Muscle layer of colon (tissue), 2 donors: ENCODE data around the gene NKPD1.

Source experiments
- H3K27ac ChIP-seq: one replicate; pipeline ENCODE4 v1.7.0; 2013; ENCODE audit warnings: low read depth, mild to moderate bottlenecking, low read length, moderate library complexity
- H3K27me3 ChIP-seq, 2 donors: one replicate each; pipeline ENCODE4 v1.7.0; 2013; ENCODE audit warnings: low read length in 2 of 2, mild to moderate bottlenecking in 2 of 2; ENCODE audit not compliant: insufficient read depth in 2 of 2, control insufficient read depth in 1 of 2
- H3K36me3 ChIP-seq: one replicate; pipeline ENCODE4 v1.7.0; 2013; ENCODE audit warnings: mild to moderate bottlenecking, low read length; ENCODE audit not compliant: insufficient read depth
- H3K4me1 ChIP-seq: one replicate; pipeline ENCODE4 v1.7.0; 2013; ENCODE audit warnings: mild to moderate bottlenecking, low read length; ENCODE audit not compliant: insufficient read depth
- H3K4me3 ChIP-seq, 2 donors: one replicate each; pipeline ENCODE4 v1.7.0; 2013; ENCODE audit warnings: low read length in 2 of 2, low read depth in 1 of 2, mild to moderate bottlenecking in 1 of 2, moderate library complexity in 1 of 2
- H3K9ac ChIP-seq: one replicate; pipeline ENCODE4 v1.7.0; 2013; ENCODE audit warnings: low read length
- H3K9me3 ChIP-seq: one replicate; pipeline ENCODE4 v1.7.0; 2013; ENCODE audit warnings: mild to moderate bottlenecking, low read length
- donor health status: abdominal sarcoma.
- donor health status: Adenocarcinoma of cecum.

NKPD1 gene

DNA sequence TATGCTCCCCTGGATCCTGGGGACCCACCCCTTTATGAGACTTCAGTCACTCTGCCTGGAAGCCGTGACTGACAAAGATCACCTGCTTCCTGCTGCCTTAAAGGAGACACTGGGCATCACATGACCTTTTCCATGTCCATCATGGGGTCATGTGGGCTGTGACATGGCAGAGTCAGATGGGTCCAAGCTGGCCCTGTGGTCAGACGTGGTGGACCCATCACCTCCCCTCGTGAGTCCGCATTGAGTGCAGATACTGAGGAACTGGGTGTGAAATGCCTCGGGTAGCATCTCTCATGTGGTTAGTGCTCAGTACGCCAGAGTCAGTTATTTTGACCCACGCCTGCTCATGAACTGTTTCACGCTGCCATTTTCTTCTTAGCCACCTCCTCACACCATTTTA, 27.1 kb downstream of the NKPD1 start:
- no peak overlapping the region for H3K9ac ChIP-seq
- H3K4me3 ChIP-seq, result no peak overlapping the region
- no peak overlapping the region for H3K27ac ChIP-seq
- H3K27me3 ChIP-seq, result no peaks in the 10 kb centered on the region
- no peaks in the 10 kb centered on the region for H3K9me3 ChIP-seq
- H3K36me3 ChIP-seq, result no peaks in the 10 kb centered on the region
- peaks cover 16% of the 10 kb centered on the region for H3K4me1 ChIP-seq

- Histone ChIP-seq H3K27me3 (no peaks in the 10 kb centered on the region), H3K27ac (no peak overlapping the region), H3K4me3 (no peak overlapping the region), H3K9ac (no peak overlapping the region), H3K4me1 (peaks cover 2% of the 10 kb centered on the region), H3K36me3 (no peaks in the 10 kb centered on the region), H3K9me3 (no peaks in the 10 kb centered on the region)
These were observed 29.7 kb downstream of the NKPD1 start for GRCh38 chr19:45130888-45131615.

- Histone ChIP-seq H3K9me3 (no peaks in the 10 kb centered on the region), H3K9ac (no peak overlapping the region), H3K27ac (no peak overlapping the region), H3K4me1 (no peaks in the 10 kb centered on the region), H3K4me3 (no peak overlapping the region), H3K27me3 (no peaks in the 10 kb centered on the region), H3K36me3 (no peaks in the 10 kb centered on the region)
These were observed 30.5 kb downstream of the NKPD1 start for GRCh38 chr19:45130236-45130635.

- Histone ChIP-seq H3K9me3 (no peaks in the 10 kb centered on the region), H3K4me3 (no peak overlapping the region), H3K36me3 (no peaks in the 10 kb centered on the region), H3K27ac (no peak overlapping the region), H3K27me3 (no peaks in the 10 kb centered on the region), H3K9ac (no peak overlapping the region), H3K4me1 (no peaks in the 10 kb centered on the region)
These were observed 32.0 kb downstream of the NKPD1 start for GRCh38 chr19:45128806-45129205.

GRCh38 chr19:45128146-45128545, 32.6 kb downstream of the NKPD1 start:
- no peak overlapping the region for H3K4me3 ChIP-seq
- no peaks in the 10 kb centered on the region for H3K9me3 ChIP-seq
- H3K36me3 ChIP-seq, result no peaks in the 10 kb centered on the region
- H3K4me1 ChIP-seq, result no peaks in the 10 kb centered on the region
- H3K9ac ChIP-seq, result no peak overlapping the region
- H3K27me3 ChIP-seq, result no peaks in the 10 kb centered on the region
- no peak overlapping the region for H3K27ac ChIP-seq

DNA sequence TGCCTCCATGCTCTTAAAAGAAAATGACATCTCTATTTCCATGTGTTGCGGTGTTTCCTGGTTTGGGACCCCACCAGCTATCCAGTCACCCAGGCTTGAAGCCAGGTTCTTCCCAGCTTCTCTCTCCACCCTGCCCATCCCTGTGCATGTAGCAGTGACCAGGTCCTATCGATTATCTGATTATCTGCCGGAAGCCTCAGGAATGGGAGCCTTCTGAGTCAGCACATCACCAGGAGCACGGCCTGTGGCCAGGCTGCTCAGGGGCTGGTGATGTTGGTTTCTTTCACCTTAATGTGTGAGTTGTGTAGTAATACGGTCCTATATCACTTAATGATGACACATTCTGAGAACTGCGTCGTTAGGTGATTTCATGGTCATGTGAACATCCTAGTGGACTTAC, 34.1 kb downstream of the NKPD1 start:
- Histone ChIP-seq H3K4me3 (no peak overlapping the region), H3K27me3 (no peaks in the 10 kb centered on the region), H3K9me3 (no peaks in the 10 kb centered on the region), H3K4me1 (no peaks in the 10 kb centered on the region), H3K36me3 (no peaks in the 10 kb centered on the region), H3K9ac (no peak overlapping the region), H3K27ac (no peak overlapping the region)

DNA sequence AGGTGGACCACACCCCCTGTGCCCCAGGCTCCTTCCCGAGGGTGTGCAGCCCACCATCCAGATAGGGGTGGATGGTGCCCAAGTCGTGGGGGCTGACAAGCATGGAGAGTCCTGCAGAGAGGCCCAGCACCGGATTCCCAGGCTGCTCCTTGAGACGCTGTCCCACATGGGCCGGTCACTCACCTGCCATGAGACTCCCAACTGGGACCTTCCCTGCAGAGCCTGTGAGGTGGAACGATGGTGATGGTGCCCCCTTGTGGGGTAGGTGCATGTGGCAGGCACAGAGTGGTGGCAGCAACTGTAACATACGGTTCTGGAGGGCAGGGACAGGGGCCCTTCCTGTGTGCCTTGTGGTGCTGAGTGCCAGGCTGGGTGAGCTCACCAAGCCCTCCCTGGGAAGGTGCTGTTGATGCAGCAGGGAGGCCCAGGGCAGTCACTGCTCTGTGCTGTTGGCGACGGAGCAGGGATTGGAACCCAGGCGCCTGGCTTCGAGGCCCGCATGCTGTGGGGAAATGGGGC, 34.7 kb downstream of the NKPD1 start:
- no peak overlapping the region for H3K27ac ChIP-seq
- H3K9ac ChIP-seq, result no peak overlapping the region
- no peaks in the 10 kb centered on the region for H3K9me3 ChIP-seq
- no peaks in the 10 kb centered on the region for H3K27me3 ChIP-seq
- no peaks in the 10 kb centered on the region for H3K4me1 ChIP-seq
- H3K36me3 ChIP-seq, result no peaks in the 10 kb centered on the region
- H3K4me3 ChIP-seq, result no peak overlapping the region

DNA sequence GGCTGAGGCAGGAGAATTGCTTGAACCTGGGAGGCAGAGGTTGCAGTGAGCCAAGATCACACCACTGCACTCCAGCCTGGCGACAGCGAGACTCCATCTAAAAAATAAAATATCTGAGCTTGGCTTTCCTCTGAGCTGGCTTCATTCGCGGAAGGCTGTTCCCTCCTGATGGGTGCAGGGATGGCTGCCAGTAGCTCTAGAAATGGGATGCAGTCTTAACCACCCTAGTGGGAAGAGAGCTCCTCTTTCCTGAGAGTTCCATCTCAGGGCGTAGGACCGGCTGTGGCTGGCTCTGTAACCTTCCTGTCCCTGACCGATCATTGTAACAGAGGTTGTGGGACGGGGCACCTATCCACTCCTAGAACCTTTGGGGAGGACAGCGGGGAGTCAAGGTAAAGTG, 35.4 kb downstream of the NKPD1 start:
- no peaks in the 10 kb centered on the region for H3K9me3 ChIP-seq
- H3K27me3 ChIP-seq, result no peaks in the 10 kb centered on the region
- no peak overlapping the region for H3K27ac ChIP-seq
- no peak overlapping the region for H3K4me3 ChIP-seq
- no peaks in the 10 kb centered on the region for H3K36me3 ChIP-seq
- no peak overlapping the region for H3K9ac ChIP-seq
- H3K4me1 ChIP-seq, result no peaks in the 10 kb centered on the region

GRCh38 chr19:45124021-45124420, 36.8 kb downstream of the NKPD1 start:
- H3K27me3 ChIP-seq, result no peaks in the 10 kb centered on the region
- no peaks in the 10 kb centered on the region for H3K9me3 ChIP-seq
- no peak overlapping the region for H3K4me3 ChIP-seq
- no peak overlapping the region for H3K9ac ChIP-seq
- H3K27ac ChIP-seq, result no peak overlapping the region
- no peaks in the 10 kb centered on the region for H3K4me1 ChIP-seq
- no peaks in the 10 kb centered on the region for H3K36me3 ChIP-seq

DNA sequence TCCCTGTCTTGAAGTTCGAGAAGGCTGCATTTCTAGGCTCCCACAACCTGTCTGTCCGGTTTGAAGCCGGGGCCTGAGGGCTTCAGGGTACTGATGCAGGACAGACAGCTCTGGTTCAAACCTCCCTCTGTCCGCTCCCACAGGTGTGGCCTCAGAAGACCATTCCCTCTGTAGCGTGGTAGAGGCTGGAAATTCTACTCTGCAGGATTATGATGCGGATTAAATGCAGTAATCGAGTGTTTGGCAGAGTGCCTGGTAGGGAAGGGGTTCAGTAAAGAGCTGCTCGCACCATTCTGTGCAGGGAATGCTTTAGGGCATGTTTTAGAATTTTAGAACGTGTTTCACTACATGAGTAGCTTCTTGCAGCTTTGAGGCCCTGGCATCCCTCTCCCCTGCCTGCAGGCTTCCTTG, 37.3 kb downstream of the NKPD1 start:
- H3K4me1 ChIP-seq, result no peaks in the 10 kb centered on the region
- H3K9me3 ChIP-seq, result no peaks in the 10 kb centered on the region
- no peak overlapping the region for H3K9ac ChIP-seq
- H3K27me3 ChIP-seq, result no peaks in the 10 kb centered on the region
- no peak overlapping the region for H3K27ac ChIP-seq
- H3K36me3 ChIP-seq, result no peaks in the 10 kb centered on the region
- H3K4me3 ChIP-seq, result no peak overlapping the region

- no peak overlapping the region for H3K4me3 ChIP-seq
- H3K27me3 ChIP-seq, result no peaks in the 10 kb centered on the region
- H3K36me3 ChIP-seq, result no peaks in the 10 kb centered on the region
- no peak overlapping the region for H3K27ac ChIP-seq
- no peaks in the 10 kb centered on the region for H3K4me1 ChIP-seq
- H3K9ac ChIP-seq, result no peak overlapping the region
- no peaks in the 10 kb centered on the region for H3K9me3 ChIP-seq
These were observed 38.0 kb downstream of the NKPD1 start for GRCh38 chr19:45122832-45123231.

GRCh38 chr19:45121827-45122345, 38.9 kb downstream of the NKPD1 start:
- H3K4me1 ChIP-seq, result peaks cover 9% of the 10 kb centered on the region
- no peaks in the 10 kb centered on the region for H3K27me3 ChIP-seq
- H3K9ac ChIP-seq, result no peak overlapping the region
- no peaks in the 10 kb centered on the region for H3K9me3 ChIP-seq
- no peak overlapping the region for H3K27ac ChIP-seq
- H3K36me3 ChIP-seq, result no peaks in the 10 kb centered on the region
- H3K4me3 ChIP-seq, result no peak overlapping the region
